Measurements from ENCODE around the gene MSRB3. TPM values are rescaled to one million over a fixed set of nuclear protein-coding genes. Genes with fewer than 3 reads are reported as not detected.
A peak's percentile ranks its signal among the peaks of the same experiment; 100 is the strongest.

Gene MSRB3
- total RNA-seq (2013; cell fraction: nucleolus; rRNA removed): 0.42 TPM in 1 of 2 replicates, not detected in the other
- total RNA-seq (2014; rRNA removed): 0.87 and 1.3 TPM in 2 replicates
- total RNA-seq (2014; rRNA removed; fragmentation: Illumina TruSeq; extraction: Trizol): 1.2 and 1.5 TPM in 2 replicates
- 1.2 and 2.2 TPM in 2 replicates for total RNA-seq (2021)
- polyA plus RNA-seq (2011; ENCODE audit: low read depth): 0.43 TPM
- 0.04 and 0.07 TPM in 2 replicates for polyA plus RNA-seq (2011; rRNA removed)
- polyA plus RNA-seq (2011; cell fraction: cytosol; rRNA removed): 0.03 TPM in 2 replicates
- 0.28 TPM in 1 of 2 replicates, not detected in the other for polyA plus RNA-seq (2011; cell fraction: nucleus; rRNA removed)
- polyA plus RNA-seq (2012): 0.46 and 1.3 TPM in 2 replicates
- polyA plus RNA-seq (2014; fragmentation: Illumina TruSeq; extraction: Trizol): 1.3 and 2.4 TPM in 2 replicates
- polyA plus RNA-seq (2014; fragmentation: Nextera tagmentation; extraction: Ambion mirVana): under 1 TPM; 0.29 TPM
- polyA plus RNA-seq (2014; rRNA removed): 1.1 and 1.5 TPM in 2 replicates
- polyA plus RNA-seq (2016; fragmentation: Nextera tagmentation; extraction: Ambion mirVana): 1 to 10 TPM; 1.9 to 2.7 TPM
- 0.46 TPM in 1 of 2 replicates, not detected in the other for polyA minus RNA-seq (2011; rRNA and poly(A)+ RNA removed)
- not detected in 2 replicates for polyA minus RNA-seq (2011; cell fraction: cytosol; rRNA and poly(A)+ RNA removed)
- not detected in 2 replicates for polyA minus RNA-seq (2011; cell fraction: nucleus; rRNA and poly(A)+ RNA removed)
- percentile 36 among the genes with signal in this experiment for Bru-seq, nascent RNA
- BruChase-seq, experiment 1, labeled RNA remaining after a 6-hour chase: percentile 35 among the genes with signal in this experiment
- BruChase-seq, experiment 2, labeled RNA remaining after a 2-hour chase: percentile 38 among the genes with signal in this experiment
- long read RNA-seq, experiment 1, full-length matches to known transcripts: 1 of 1 reads
- long read RNA-seq, experiment 1, partial matches to known transcripts: 0 of 1 reads
- long read RNA-seq, experiment 1, other reads (novel, unspliced or antisense): 0 of 1 reads
- long read RNA-seq, experiment 2, partial matches to known transcripts: 0 of 2 reads
- long read RNA-seq, experiment 2, other reads (novel, unspliced or antisense): 2 of 2 reads

GRCh38 chr12:65278576-65279368 lies at the start of gene MSRB3:
Gene MSRB3, plus strand, starts transcription at chr12:65278683. Its CDS starts 29,897 bp downstream, at chr12:65308580.
- Histone ChIP-seq H4K20me1 (ENCODE audit: control insufficient read depth, insufficient read depth) (no peaks in the 10 kb centered on the region), H3K27ac (ENCODE audit: control insufficient read depth, insufficient read depth) (no peak within 1 kb of the TSS), H3K4me1 (ENCODE audit: control insufficient read depth, insufficient read depth, low read length) (no peaks in the 10 kb centered on the region), H3K4me3 (peak within 1 kb of the TSS; percentile 72), H3K9me3 (replicated peaks; ENCODE audit: control insufficient read depth, insufficient read depth, low read length) (no peaks in the 10 kb centered on the region), H3K27me3 (replicated peaks in 1 of 2; ENCODE audit: control insufficient read depth in 2 of 2, insufficient read depth in 2 of 2, low read length in 1 of 2) (peaks cover 3 to 7% of the 10 kb centered on the region in 2 experiments), H3K9ac (ENCODE audit: control insufficient read depth, insufficient read depth, low read length) (peak within 1 kb of the TSS; percentile 54), H3K36me3 (ENCODE audit: control insufficient read depth in 2 of 2, insufficient read depth in 2 of 2, low read length in 1 of 2) (no peaks in the 10 kb centered on the region), H3K79me2 (ENCODE audit: control insufficient read depth, insufficient read depth, low read length) (no peaks in the 10 kb centered on the region), H3K4me2 (ENCODE audit: control insufficient read depth, insufficient read depth) (peak within 1 kb of the TSS; percentile 98), H2AFZ (ENCODE audit: control insufficient read depth, low read depth, low read length) (peak within 1 kb of the TSS; percentile 81)
- intact Hi-C loops (cut with micrococcal nuclease; ENCODE audit: unreplicated experiment): no loop called here
- CTCF ChIA-PET: no interaction called here
- SMC1A ChIA-PET (ENCODE audit: uncharacterized antibody, unreplicated experiment): no interaction called here
- in situ Hi-C loops (cut with MboI): no loop called here
- FAIRE-seq (no peak), ATAC-seq (peak; percentile 86), DNase-seq (ENCODE audit: low read depth, low spot score) (no peak)
- 2% methylated on average over 33 of the region's 85 CpGs for WGBS (ENCODE audit: insufficient coverage, insufficient replicate concordance, low lambda C conversion rate, missing lambda C conversion rate)
- POLR2A ChIA-PET: no interaction called here
- TF ChIP-seq BCLAF1 (IDR thresholded peaks at IDR 0.05): no peak
- TF ChIP-seq FOS (IDR thresholded peaks at IDR 0.05; ENCODE audit: borderline replicate concordance, extremely low read depth, insufficient read length): no peak
- TF ChIP-seq E4F1 (IDR thresholded peaks at IDR 0.05; ENCODE audit: borderline replicate concordance, partially characterized antibody): no peak
- peak in 1 of 3 experiments; percentile 6; a peak in 1 of 6 replicates for TF ChIP-seq CTCF (IDR thresholded peaks at IDR 0.05 in 2 of 3, conservative IDR thresholded peaks at IDR 0.05 in 1 of 3; ENCODE audit: control insufficient read depth in 2 of 3, extremely low read depth in 1 of 3, insufficient read depth in 1 of 3, low read depth in 3 of 3, low read length in 3 of 3)
- no TSS peak for BruUV-seq (replicated peaks)
- RAD21 ChIA-PET (ENCODE audit: unreplicated experiment): interaction anchor here (0.9 kb wide), 1 partner anchor 10 kb away, joined by 3 read pairs; no protein-coding TSS in a partner anchor

Measured in GM12878 (cell line).